Measurements from ENCODE around the gene RFTN2. TPM values are rescaled to one million over a fixed set of nuclear protein-coding genes. Genes with fewer than 3 reads are reported as not detected.
A peak's percentile ranks its signal among the peaks of the same experiment; 100 is the strongest.

Gene RFTN2
- total and polyA plus RNA-seq, 7 donors: 0.92 to 10.0 (median 5.4) TPM

DNA sequence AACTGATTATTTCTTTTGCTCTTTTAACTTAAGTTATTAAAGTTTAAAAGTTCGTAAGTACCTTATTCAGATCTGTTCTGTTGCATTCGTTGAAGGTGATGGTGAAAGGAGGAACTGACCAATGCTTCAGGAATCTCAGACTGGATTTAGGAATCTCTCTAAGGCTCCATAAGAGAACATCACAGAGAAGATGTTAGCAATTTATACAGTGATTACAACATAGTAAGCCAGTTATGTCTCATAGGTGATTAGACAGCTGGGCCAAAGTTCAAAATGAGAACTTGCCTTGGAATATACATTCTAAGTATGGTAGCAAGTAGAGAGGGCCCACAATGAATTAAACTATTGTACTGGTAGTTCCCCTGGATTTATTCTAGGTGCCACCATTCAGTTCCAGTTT lies 32.9 kb upstream of the RFTN2 start:
- TF ChIP-seq EP300 (IDR thresholded peaks at IDR 0.05) (no peak), POLR2AphosphoS5 (IDR thresholded peaks at IDR 0.05) (no peak), POLR2A (IDR thresholded peaks at IDR 0.05) (no peak)
- TF ChIP-seq, protein P1, sequence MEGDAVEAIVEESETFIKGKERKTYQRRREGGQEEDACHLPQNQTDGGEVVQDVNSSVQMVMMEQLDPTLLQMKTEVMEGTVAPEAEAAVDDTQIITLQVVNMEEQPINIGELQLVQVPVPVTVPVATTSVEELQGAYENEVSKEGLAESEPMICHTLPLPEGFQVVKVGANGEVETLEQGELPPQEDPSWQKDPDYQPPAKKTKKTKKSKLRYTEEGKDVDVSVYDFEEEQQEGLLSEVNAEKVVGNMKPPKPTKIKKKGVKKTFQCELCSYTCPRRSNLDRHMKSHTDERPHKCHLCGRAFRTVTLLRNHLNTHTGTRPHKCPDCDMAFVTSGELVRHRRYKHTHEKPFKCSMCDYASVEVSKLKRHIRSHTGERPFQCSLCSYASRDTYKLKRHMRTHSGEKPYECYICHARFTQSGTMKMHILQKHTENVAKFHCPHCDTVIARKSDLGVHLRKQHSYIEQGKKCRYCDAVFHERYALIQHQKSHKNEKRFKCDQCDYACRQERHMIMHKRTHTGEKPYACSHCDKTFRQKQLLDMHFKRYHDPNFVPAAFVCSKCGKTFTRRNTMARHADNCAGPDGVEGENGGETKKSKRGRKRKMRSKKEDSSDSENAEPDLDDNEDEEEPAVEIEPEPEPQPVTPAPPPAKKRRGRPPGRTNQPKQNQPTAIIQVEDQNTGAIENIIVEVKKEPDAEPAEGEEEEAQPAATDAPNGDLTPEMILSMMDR (IDR thresholded peaks at IDR 0.05): no peak
- WGBS, 2 donors: 42 to 67% methylated on average over 2 of the region's 2 CpGs
- Histone ChIP-seq H3K9me3 (no peaks in the 10 kb centered on the region), H3K36me3 (peaks cover 0 to 5% (median 0%) of the 10 kb centered on the region in 4 donors), H3K27me3 (no peaks in the 10 kb centered on the region), H3K4me3 (no peak overlapping the region), H3K27ac (no peak overlapping the region), H3K4me1 (peaks cover 0 to 41% (median 37%) of the 10 kb centered on the region in 4 donors)
- intact Hi-C loops (cut with DNase I): loop anchor here (5.0 to 10.0 kb wide), 3 partner anchors 191 to 586 kb away; partner anchors contain the start of genes COQ10B and MOB4
- DNase-seq: no peak

DNA sequence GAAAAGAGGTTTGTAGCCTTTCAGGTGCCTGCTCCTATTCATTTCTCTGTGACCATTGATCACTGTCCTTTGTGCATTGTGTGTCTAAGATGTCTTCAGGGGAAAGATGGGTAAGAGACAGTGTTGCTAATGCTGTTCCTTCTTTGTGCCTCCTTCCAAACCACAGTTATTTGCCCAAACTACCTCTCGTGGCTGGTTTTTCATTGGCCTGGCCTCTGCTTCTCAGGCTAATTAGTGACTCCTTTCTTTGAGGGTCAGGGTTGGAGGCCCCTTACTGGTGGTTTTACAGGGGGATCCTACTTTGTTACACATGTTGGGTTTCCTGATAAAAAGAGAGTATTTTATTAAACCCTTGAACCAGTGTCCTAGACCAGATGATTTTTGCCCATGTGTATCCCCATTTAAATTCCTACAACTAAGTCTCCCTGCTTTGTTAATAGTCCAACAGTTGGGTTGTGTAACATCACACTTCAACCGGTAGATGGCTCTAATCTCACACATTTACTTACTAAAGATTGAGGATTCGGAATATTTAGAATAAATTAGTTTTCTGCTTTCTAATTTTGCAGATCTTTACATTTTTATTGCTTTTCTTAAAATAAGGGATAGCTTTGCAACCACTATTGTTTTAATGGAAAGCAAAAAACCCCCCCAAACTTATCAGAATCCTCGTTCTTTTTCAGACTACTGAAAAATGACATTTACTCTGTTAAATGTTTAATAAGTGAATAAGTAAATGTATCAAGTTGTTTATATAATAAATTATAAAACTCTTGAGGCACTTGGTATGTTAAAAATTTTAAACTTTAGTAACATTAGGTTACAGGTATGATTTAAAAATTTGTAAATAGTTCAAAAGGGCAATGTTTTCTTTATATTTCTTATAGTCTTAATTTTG lies 32.2 kb upstream of the RFTN2 start:
- H3K9me3 ChIP-seq: no peaks in the 10 kb centered on the region
- WGBS, 2 donors: 5 to 14% methylated on average over 4 of the region's 4 CpGs
- TF ChIP-seq, protein P1 (IDR thresholded peaks at IDR 0.05): peak; percentile 33 to 76 (median 62)
- TF ChIP-seq POLR2A (IDR thresholded peaks at IDR 0.05): no peak
- TF ChIP-seq EP300 (IDR thresholded peaks at IDR 0.05): no peak
- no peak for TF ChIP-seq POLR2AphosphoS5 (IDR thresholded peaks at IDR 0.05)
- intact Hi-C loops (cut with DNase I): loop anchor here (2.0 to 10.0 kb wide), 5 partner anchors 69 to 587 kb away; partner anchors contain the start of genes COQ10B, MOB4 and PLCL1
- H3K27ac ChIP-seq: no peak overlapping the region
- no peaks in the 10 kb centered on the region for H3K27me3 ChIP-seq
- DNase-seq: no peak
- H3K4me1 ChIP-seq: peaks cover 0 to 41% (median 37%) of the 10 kb centered on the region in 4 donors
- peaks cover 0 to 5% (median 0%) of the 10 kb centered on the region in 4 donors for H3K36me3 ChIP-seq
- peak overlapping the region in 1 of 4 donors; percentile 92 for H3K4me3 ChIP-seq

DNA sequence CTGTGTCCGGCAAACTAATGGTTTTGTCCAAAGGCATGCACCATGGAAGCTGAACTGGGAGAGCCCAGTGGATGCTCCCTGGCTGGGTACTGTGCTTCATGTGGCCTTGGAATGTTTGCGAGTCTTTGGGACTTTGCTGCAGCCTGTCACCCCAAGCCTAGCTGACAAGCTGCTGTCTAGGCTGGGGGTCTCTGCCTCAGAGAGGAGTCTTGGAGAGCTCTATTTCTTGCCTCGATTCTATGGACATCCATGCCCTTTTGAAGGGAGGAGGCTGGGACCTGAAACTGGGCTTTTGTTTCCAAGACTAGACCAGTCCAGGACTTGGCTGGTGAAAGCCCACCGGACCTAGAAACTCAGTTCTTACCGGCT lies 31.4 kb upstream of the RFTN2 start:
- peak overlapping the region in 3 of 4 donors; percentile 75 to 92 (median 77) for H3K4me3 ChIP-seq
- no peak for DNase-seq
- TF ChIP-seq, protein P1 (IDR thresholded peaks at IDR 0.05): no peak
- intact Hi-C loops (cut with DNase I): loop anchor here (2.0 to 10.0 kb wide), 5 partner anchors 70 to 588 kb away; partner anchors contain the start of genes COQ10B, MOB4 and PLCL1
- 23 to 65% methylated on average over 5 of the region's 5 CpGs for WGBS, 2 donors
- no peaks in the 10 kb centered on the region for H3K27me3 ChIP-seq
- peaks cover 0 to 41% (median 37%) of the 10 kb centered on the region in 4 donors for H3K4me1 ChIP-seq
- H3K9me3 ChIP-seq: no peaks in the 10 kb centered on the region
- peaks cover 0 to 4% (median 0%) of the 10 kb centered on the region in 4 donors for H3K36me3 ChIP-seq
- no peak overlapping the region for H3K27ac ChIP-seq

DNA sequence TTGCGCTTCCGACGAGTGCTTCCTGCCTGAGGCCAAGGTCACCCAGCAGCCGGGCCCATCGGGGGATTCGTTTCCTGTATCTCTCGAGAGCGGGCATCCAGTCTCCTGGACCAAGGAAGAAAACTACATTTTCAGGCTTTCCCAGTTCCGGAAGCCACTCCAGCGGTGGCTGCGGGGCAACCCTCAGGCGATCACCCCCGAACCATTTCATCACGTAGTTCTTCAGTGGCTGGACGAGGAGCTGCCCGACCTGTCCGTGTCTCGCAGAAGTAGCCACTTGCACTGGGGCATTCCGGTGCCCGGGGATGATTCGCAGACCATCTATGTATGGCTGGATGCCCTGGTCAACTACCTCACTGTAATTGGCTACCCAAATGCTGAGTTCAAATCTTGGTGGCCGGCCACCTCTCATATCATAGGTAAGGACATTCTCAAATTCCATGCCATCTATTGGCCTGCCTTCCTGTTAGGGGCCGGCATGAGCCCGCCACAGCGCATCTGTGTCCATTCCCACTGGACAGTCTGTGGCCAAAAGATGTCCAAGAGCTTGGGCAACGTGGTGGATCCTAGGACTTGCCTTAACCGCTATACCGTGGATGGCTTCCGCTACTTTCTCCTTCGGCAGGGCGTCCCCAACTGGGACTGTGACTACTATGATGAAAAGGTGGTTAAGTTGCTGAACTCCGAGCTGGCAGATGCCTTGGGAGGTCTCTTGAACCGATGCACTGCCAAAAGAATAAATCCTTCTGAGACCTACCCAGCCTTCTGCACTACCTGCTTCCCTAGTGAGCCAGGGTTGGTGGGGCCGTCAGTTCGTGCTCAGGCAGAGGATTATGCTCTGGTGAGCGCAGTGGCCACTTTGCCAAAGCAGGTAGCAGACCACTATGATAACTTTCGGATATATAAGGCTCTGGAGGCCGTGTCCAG lies 30.8 kb upstream of the RFTN2 start:
- intact Hi-C loops (cut with DNase I): loop anchor here (2.0 to 10.0 kb wide), 5 partner anchors 71 to 589 kb away; partner anchors contain the start of genes COQ10B, MOB4 and PLCL1
- Histone ChIP-seq H3K27me3 (no peaks in the 10 kb centered on the region), H3K27ac (peak overlapping the region; percentile 77 to 87 (median 81)), H3K4me3 (peak overlapping the region; percentile 68 to 92 (median 76)), H3K4me1 (peaks cover 0 to 41% (median 37%) of the 10 kb centered on the region in 4 donors), H3K9me3 (no peaks in the 10 kb centered on the region), H3K36me3 (no peaks in the 10 kb centered on the region)
- TF ChIP-seq, protein P1 (IDR thresholded peaks at IDR 0.05): no peak
- no peak for TF ChIP-seq EP300 (IDR thresholded peaks at IDR 0.05)
- TF ChIP-seq POLR2A (IDR thresholded peaks at IDR 0.05): no peak
- TF ChIP-seq POLR2AphosphoS5 (IDR thresholded peaks at IDR 0.05): no peak
- DNase-seq: no peak
- WGBS, 2 donors: 5 to 16% methylated on average over 38 of the region's 38 CpGs

All from sigmoid colon (tissue), 7 donors.